Measurements from ENCODE around the gene EGFR.

EGFR gene

DNA sequence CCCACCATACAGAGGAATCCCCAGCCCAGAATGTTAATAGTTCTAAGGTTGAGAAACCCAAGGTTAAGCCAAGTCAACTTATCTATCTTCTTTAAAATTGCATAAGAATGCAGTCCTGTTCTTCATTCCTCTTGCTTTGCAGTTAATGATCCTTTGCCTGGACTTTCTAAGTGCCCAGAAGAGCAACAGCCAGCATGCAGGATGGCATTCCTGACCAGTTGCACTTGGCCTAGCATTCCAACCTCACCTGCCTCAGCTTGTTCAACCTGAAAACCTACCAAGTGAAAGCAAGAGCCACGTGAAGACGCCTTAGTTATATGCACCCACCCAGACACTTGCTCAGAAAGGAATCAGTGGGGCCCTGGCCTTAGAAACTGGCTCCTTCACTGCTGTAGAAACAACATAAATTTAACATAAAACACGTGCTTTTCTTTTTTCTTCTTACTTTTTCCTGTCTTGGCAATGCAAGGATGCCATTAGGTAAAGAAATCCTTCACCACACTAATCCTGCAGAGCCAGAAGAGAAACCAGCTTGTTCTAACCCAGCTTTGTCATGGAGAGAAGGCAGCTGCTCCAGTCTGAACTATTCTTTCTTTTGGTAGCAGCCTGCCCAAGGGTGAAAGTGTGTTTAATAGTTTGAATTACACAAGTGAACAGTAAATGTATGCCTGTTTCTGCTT is 25.0 kb downstream of the EGFR start:
- TF ChIP-seq CTCF (conservative IDR thresholded peaks at IDR 0.05) (no peak), ZFX (IDR thresholded peaks at IDR 0.05) (no peak)

DNA sequence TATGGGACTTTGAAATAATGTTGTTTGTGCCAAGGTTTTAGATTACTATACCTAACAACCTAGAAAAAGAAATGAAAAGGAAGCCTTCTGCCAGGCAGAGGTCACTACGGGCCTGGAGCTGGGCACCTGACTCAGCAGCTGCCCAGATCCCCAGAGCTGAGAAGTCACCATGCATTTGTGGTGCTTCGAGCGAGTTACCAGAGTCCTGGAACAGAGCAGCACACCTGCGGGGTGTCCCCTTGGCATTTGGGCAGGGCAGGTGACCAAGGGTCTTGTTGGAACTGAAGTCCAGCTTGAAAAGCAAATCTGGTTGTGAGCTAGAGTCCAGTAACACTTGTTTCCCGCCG is 25.5 kb downstream of the EGFR start:
- TF ChIP-seq CTCF (conservative IDR thresholded peaks at IDR 0.05) (no peak), ZFX (IDR thresholded peaks at IDR 0.05) (no peak)
- peak overlapping the region; percentile 56 for H3K27ac ChIP-seq

More for the DNA sequence above, 25.0 kb downstream of the EGFR start:
- peak overlapping the region; percentile 56 for H3K27ac ChIP-seq

DNA sequence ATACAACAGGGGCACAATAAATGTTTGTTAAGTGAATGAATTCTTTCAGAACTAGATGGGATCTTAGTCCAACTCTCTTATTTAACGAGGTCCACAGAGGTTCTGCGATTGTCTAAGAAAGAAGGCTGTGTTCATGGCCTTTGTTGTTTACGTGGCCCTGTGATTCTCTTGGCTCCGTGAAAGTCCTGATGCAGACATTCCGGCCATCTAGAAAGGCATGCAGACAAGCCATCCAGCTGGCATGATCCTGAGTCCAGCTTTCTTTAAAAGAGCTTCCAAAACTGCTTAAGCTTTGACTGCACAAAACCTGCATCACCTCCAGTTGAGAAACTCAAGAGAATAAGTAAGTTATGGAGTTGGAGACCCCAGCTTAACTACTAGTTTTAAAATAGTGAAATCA is 26.0 kb downstream of the EGFR start:
- TF ChIP-seq CTCF (conservative IDR thresholded peaks at IDR 0.05), result no peak
- no peak for TF ChIP-seq ZFX (IDR thresholded peaks at IDR 0.05)
- peak overlapping the region; percentile 56 for H3K27ac ChIP-seq

GRCh38 chr7:55046582-55047342 is 27.9 kb downstream of the EGFR start:
- H3K27ac ChIP-seq, result peak overlapping the region; percentile 67
- TF ChIP-seq ZFX (IDR thresholded peaks at IDR 0.05) (no peak), CTCF (conservative IDR thresholded peaks at IDR 0.05) (no peak)

DNA sequence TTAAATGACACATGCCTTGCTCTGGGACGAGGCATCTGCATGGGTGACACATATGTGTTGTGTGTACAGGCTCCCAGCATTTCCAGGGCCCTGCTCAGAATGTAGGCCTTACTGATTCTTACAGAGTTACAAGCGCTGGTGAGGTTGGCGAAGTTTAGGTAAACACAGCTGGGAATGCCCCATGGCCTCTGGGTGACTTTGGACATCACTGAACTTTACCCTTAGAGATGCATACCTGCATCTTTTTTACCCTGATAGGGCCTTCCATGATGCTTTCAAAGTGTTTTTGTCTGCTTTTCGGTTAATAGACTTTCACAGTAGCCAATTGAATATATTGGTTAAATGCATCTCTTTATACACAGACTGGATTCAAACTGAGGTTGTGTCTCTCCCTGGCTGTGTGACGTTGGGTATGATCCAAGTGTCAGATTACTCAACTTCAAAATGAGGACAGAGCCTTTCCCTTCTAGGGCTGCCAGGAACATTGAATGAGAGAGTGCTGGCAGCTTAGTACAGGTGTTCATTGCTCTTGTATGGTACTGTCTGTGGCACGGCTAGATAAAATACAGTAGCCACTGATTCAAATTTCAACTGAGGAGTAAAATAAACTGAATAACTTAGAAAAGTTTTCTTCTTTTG is 29.5 kb downstream of the EGFR start:
- TF ChIP-seq CTCF (conservative IDR thresholded peaks at IDR 0.05) (no peak), ZFX (IDR thresholded peaks at IDR 0.05) (0 out of 2 replicates have a peak, but pooled peaks have one; percentile 32)
- H3K27ac ChIP-seq, result peak overlapping the region; percentile 40; the same call in 1 of the 2 replicates

GRCh38 chr7:55050281-55050680 is 31.5 kb downstream of the EGFR start:
- TF ChIP-seq ZFX (IDR thresholded peaks at IDR 0.05), result no peak
- TF ChIP-seq CTCF (conservative IDR thresholded peaks at IDR 0.05), result no peak
- no peak overlapping the region for H3K27ac ChIP-seq

DNA sequence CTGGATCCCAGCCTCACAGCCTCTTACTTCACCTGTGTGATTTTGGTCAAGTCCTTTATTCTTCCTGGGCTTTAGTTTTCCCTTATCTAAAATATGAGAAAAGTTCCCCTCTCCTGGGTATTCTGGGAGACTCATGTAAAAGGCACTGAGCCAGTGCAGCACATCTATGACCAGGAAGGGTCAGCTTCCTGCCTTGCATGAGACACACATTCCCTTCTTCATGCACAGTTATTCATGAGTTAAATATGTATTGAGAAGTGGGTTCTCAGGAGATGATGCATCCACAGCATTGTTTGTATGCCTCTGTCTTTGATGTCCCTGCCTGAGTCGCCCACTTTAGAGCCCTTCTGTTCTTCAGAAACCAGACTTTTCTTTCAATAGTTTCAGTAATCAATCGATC is 33.3 kb downstream of the EGFR start:
- H3K27ac ChIP-seq, result no peak overlapping the region
- TF ChIP-seq ZFX (IDR thresholded peaks at IDR 0.05), result no peak
- TF ChIP-seq CTCF (conservative IDR thresholded peaks at IDR 0.05), result no peak

All from C4-2B (cell line).